GM18519 (cell line): Measurements from ENCODE around the gene SMIM35.
A peak's percentile ranks its signal among the peaks of the same experiment; 100 is the strongest.
"Not testable (repeated sequence)": the region's sequence is repeated elsewhere in the genome, so short reads cannot be mapped to it uniquely, and the experiment has no call there.

Experiments used
- ATAC-seq: cut with Tn5 transposase; IDR thresholded peaks from one replicate; pipeline ENCODE4 v1.9.1; 2021; ENCODE audit warnings: mild to moderate bottlenecking, moderate library complexity; ENCODE audit not compliant: unreplicated experiment, low FRiP score

The SMIM35 gene

DNA sequence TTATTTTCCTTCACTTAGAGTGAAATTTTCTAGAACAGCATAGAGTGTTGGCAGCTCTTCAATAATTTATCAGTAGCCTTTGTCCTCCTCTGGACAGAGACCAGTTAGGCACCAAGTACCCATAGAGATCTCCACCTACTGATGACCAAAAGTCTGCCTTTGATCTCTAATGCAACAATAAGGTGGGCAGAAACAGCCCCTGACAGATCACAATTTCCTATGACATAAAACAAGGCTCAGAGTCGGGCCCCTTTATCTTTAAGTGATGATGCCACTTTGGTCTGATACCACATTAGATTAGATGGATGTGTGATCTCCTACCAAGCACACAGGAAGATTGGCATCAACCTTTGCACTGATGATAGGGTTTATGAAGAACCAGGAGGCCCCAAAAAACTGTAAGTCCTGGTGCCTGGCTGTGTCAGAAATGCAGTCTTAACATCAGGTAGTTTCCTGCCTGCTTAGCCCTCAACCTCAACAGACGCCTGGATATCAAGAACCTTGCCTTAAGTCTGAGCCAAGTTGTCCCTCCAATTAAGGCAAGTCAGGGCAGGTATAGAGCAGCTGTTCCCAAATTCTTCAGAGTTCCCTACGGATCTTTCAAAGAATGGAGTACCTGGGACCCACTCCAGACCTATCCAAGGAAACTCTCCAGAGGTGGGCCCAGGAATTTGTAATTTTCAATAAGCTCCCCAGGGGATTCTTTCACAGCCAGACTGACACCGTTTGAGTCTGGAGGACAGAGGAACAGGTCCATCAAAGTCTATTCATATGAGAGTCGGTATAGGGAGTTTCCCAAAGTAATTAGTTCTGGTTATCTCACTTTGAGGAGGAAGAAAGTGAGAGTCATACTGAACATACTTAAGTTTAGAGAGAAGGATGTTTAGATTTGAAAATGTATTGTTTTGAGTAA is 40.5 kb downstream of the SMIM35 start:
- no peak for ATAC-seq

DNA sequence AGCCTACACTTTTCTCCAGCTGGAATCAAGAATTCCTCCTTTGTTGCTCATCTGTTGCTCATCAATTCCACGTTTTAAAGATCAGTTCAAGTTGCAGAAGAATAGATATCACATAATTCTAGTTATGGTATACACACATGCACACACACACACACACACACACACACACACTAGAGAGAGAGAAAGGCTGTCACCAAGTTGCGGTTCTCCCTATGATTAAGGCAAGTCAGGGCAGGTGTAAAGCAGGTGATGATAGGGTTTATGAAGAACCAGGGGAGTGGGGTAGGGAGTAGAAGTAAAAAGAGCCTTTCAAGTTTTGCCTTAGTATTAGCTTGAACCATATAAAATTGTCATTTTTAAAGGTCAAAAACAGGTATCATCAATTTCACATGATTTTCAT is 41.6 kb downstream of the SMIM35 start:
- ATAC-seq = no peak

DNA sequence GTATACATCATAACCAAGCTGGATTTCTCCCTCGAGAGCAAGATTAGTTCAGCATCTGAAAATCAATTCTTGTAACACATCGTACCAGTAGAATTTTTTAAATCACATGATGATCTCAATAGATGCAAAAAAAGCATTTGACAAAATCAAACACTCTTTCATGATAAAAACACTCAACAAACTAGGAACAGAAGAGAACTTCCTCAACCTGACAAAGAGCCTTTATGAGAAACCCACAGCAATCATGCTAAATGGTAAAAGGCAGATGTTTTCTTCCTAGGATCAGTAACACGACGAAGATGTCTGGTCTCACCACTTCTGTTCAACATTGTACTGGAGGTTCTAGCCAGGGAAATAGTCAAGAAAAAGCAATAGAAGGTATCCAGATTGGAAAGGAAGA is 44.0 kb downstream of the SMIM35 start:
- no peak for ATAC-seq

DNA sequence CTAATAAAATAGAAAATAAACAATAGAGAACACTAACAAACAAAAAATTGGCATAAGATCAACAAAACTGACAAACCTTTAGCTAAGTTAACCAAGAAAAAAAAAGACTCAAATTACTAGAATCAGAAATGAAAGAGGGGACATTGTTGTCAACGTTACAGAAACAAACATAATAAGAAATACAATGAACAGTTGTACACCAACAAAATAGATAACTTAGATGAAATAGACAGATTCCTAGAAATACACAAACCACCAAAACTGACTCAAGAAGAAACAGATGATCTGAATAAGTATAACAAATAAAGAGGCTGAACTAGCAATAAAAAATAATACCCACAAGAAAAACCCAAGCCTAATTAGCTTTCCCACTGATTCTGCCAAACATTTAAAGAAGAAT is 44.6 kb downstream of the SMIM35 start:
- no peak for ATAC-seq

DNA sequence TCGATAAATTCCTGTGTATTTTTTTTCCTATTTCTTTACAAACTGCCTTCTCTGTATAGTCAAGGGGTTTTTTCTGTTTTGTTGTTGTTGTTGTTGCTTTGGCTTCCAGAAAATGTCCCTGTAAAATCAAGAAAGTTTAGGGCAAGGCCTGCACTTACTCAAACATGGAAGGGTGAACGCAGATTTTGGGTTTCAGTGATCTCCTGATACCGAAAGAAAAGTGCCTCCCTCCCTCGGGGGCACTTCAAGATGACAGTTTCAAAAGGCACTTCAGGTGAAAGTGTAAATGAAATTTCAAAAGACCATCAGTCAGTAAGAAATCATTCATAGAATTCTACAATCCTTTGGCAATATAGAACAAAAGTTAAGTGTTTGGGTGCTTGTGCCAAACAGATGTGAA is 53.3 kb downstream of the SMIM35 start:
- no peak for ATAC-seq

DNA sequence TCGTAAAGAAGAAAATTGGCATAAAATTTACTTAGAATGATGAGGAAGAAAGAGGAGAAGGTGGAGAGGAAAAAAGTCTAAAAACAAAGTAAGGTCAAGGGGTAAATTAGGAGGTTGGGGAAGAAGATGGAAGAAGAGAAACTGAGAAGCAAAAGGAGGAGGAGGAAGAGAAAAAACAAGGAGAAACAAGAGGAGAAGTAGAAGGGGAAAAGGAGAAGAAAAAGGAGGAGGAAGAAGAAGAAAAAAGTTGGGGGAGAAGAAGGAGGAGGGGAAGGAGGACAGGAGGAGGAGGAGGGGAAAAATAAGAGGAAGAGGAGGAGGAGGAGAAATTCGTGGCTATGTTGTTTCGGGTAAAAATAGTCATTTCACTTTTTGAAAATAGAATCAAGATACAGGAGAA is 58.1 kb downstream of the SMIM35 start:
- no peak for ATAC-seq

DNA sequence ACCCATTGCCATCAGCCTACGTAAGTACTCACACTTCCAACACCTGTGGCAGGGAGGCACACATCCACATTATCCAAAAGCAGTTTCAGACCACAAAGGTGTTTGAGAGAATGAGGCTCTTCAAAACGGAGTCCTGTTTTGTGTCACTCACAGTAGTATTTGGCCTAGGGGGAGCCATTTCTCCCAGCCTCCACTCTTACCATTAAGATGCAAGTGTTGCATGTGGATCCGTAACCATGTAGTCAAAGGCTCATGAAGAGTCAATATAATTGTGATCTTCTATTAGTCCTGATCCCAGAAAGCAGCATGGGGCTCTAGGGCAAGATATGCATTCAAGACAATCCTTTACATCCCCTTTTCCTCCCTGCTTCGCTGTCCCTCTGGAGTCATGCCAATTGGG is 59.1 kb downstream of the SMIM35 start:
- ATAC-seq = no peak

DNA sequence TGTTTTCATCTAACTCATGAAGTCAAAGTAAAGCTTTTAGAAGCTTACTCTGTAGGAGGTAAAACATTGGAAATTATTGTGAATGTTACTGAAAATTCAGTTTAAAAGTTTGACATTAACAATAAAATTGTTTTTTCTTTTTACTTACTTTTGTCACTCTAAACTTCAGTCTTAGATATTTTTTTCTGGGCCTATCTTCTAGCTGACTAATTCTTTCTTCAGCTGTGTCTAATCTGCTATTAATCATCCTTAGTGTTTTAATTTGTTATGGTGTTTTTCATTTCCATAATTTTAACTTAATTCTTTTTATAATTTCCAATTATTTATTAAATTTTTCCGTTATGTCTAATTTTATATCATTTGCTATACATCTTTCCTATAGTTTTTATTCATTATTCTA is 65.6 kb downstream of the SMIM35 start:
- ATAC-seq = no peak

DNA sequence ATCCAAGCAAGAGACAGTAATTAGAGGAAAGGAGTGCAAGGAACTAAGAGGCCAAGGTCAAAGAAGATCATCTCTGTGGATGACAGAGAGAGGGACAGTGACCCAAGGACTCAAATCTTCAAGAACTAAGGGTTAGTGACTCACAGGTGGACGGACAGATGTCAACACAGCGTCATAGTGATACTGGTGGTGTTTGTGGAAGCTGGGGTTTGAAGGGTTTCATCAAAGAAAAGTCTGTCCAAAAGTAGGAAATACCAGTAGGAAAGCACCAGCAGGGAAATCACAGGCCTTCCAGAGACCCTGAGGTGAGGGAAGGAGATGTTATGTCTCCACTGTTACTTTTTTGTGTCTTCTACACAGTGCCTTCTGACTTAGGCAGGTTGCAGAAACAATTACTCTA is 68.4 kb downstream of the SMIM35 start:
- no peak for ATAC-seq

DNA sequence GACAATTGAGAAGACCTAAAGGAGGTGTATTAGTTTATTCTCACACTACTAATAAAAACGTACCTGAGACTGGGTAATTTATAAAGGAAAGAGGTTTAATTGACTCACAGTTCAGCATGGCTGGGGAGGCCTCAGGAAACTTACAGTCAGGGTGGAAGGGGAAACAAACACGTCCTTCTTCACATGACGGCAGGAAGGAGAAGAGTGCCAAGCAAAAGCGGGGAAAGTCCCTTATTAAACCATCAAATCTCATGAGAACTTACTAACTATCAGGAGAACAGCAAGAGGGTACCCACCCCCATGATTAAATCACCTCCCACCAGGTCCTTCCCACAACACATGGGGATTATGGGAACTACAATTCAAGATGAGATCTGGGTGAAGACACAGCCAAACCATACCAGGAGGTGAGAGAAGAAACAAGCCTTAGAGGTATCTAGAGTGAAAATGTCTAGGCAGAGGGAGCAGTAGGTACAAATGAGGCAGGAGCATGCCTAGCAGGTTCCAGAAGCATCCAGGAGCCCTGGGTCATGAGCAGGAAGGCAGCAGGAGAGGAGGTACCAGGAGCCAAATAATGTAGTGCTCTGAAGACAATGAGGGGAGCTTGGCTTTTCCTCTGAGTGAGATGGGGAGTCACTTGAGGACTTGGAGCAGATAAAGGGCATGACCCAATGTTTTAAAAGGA is 69.0 kb downstream of the SMIM35 start:
- no peak for ATAC-seq

DNA sequence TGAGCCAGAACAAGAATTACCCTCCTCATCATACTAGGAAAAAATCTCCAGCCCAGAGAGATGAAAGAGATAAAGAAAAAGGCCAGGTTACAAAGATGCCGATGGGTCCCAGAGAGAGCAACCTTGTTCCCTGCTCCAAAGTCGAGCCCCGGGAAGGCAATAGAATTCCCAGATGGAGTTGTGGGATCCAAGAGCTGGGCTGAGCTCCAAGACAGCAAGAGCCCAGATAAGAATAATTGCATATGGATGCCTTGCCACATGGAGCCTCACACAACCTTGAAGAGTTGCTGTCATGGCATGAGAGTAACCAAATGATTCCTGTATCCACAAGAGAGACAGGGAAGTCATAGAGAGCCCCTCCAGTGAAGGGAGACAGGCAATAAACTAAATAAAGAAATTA is 69.7 kb downstream of the SMIM35 start:
- ATAC-seq = no peak

DNA sequence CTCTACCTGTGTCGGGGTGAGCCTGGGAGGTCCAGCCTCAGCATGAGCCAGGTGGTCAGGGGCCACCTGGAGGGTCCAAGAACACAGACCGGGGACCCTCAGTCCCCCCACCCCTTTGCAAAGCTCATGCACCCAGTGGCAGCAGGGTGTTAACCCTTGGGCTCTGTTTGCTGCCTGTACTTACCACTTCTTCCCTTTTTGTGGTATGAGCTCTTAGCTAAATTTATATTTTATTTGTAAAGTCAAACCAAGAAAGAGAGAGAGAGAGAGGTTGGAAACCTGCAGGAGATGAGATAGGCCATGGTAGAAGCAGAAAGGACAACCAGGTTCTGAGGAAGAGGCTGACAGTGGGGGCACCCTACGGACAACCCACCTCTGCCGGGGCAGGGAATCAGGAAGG is 70.7 kb downstream of the SMIM35 start:
- ATAC-seq = no peak

DNA sequence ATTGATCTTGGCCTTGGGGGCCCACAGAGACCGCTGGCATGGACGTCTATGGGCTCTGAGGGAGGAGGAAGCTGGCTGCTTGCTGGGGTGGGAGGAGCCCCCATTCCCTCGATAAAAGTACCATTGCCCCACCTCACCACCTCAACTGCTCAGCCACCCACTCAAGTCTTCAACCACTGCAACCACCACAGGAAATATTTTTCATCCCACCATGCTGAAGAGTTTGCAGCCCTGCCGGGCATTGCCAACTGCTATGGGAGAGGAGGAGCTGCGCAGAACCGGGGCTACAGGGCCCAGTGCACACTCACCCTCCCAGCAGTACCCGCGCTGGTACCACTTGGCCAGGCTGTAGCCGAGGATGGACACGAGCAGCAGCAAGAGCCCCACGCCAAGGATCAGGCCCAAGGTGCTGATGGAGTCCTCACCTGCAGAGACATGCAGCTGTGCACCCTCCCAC is 71.3 kb downstream of the SMIM35 start:
- ATAC-seq = no peak

DNA sequence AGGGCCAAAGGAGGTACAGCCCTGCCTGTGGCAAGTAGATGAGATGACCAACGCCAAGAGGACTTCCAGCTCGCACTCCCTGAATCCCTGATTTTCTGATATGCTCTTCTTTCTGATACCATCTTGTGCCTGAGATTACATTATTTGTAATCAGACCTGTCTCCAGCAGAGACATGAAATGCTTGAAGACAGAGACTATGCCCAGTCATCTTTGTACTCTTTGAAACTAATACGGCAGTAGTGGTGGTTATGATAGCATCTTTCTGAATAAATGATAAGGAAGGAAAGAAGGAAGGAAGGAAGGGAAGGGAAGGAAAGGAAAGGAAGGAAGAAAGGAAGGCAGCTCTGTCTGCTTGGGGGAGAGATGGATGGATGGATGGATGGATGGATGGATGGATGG is 72.7 kb downstream of the SMIM35 start:
- ATAC-seq = no peak

DNA sequence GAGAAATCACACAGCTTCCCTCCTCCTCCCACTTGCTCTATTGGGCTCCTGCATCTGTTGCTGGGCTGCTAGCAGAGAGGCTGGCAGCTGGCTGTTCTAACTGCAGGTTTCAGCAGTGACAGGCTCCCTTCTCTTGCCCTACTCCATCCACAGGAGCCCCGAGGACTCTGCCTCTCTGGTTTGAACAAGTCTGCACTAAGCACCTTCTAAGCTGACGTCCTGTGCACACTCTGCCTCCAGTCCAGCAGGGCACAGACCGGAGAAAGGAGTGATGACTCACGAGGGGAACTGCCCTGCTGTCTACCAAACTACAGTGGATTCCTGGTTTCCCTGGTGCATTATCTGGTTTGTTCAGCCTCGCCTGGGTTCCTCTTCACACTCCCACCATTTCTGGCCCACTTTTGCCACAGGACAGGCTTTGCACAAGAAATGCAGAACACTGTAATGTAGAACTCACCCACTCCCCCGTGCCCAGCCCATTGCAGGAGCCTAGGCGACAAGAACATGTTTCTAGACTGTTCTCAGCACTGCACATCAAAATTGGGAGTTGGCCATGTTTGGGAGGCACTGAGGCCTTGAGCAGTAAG is 74.6 kb downstream of the SMIM35 start:
- ATAC-seq = no peak

DNA sequence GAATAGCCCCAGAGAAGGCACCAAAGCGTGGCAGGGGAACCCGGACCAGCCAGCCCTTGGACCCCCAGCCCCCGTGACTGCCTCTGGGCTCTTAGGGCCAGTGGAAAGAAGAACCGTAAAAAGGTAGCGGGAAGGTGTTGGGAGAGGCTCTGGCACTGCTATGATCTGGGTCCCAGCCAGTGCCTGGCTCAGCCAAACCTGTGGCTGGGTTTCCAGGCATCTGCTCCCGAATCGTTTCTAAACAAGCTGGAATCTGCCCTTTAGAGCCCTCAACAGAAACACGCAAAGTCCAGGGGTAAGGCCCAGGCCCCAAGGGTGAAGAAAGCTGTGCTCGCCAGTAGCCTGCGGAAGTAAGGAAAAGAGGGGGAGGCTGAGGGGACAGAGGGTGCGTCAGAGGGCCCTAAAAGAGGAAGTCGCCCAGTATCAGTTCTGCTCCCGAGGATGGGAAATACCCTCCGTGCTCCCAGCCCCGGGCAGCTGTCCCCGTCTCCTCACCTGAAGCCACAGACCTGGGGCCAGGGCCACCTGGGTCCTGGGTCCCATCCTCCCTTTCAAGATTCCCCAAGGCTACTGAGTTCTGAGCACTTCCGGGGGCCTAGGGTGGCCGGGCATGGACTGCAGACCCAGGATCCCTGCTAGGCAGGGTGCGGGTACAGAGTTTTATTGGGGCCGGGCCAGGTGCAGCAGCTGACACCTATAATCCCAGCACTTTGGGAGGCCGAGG is 75.9 kb downstream of the SMIM35 start:
- ATAC-seq = peak; percentile 67

DNA sequence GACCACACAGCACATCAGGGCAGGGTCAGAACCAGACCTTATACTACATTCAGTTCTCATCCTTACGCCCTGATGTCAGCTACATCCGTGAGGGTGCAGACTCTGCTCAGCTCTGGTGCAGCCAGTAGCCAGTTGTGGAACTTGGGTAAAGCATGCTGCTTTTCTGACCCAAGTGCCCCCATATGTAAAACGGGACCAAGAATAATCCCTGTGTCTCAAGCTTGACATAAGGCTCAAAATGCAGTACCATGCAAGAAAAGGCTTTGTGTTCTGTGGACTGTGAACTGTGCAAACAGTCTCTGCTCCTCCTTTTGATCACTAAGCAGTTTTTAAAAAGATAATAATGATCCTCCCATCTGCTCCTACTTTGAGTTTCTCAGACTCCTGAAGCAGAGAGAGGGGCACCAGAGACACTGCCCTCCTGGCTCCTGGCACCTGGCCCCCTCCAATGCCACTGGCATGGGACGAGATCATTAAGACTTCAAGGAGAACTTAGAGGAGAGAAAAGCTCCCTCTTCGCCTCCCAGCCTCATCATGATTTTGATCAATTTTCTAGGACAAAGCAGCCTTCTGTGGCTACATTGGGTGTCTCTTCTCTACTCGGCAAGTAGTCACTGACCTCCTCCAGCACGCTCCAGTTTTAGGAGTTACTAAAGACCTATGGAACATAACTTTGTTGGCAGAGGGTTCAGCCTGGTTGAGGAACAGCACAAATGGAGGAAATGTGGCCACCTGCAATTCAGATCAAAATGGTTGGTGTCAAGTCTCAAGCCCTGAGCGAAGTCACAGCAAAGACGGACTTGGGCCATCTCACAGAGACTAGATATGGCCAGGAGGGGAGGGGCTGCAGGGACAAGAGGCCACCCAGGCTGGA is 76.7 kb downstream of the SMIM35 start:
- ATAC-seq = no peak

DNA sequence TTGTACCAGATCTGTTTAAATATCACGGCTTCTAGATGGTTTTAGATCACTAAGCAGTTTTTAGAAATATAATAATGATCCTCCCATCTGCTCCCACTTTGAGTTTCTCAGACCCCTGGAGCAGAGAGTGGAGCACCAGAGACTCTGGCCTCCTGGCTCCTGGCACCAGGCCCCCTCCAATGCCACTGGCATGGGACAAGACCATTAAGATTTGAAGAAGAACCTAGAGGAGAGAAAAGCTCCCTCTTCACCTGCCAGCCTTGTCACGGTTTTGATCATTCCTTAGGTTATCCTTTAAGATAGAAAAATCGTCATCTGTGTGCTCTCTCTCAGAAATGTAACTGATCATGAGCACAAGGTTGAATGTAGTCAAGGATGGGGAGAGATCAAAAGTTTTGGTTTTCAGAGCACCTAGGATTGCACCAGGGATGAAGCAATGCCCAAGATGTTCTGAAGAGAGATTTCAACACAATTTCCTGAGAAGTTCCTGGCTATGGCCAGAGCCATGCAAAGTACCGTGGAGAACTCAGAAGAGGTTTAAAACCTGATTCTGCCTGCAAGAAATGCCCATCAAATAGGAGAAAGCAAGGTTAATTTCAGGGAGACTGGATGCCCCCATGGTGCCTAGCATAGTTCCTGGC is 78.4 kb downstream of the SMIM35 start:
- no peak for ATAC-seq

DNA sequence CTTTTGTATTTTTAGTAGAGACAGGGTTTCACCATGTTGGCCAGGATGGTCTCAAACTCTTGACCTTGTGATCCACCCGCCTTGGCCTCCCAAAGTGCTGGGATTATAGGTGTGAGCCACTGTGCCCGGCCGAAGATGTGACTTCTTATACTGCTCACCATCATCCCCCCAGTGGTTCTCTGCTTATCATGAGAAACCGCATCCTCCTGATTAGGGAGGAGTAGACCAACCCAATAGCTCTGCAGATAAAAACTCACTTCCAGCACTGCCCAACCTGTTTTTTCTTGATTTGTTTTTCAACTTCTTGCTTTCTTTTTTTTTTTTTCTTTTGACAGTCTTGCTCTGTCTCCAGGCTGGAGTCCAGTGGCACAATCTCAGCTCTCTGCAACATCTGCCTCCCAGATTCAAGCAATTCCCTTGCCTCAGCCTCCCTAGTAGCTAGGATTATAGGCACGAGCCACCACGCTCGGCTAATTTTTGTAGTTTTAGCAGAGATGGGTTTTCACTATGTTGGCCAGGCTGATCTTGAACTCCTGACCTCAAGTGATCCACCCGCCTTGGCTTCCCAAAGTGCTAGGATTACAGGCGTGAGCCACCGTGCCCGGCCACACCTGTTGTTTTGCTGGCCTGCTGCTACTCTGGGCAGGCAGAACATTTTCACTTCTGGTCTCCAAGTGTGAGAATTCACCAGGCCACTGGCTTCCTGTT is 79.0 kb downstream of the SMIM35 start:
- not testable (repeated sequence) for ATAC-seq
